HG02642 (cell line): ENCODE measurements around the gene TOM1L2.
"Not testable (repeated sequence)": the region's sequence is repeated elsewhere in the genome, so short reads cannot be mapped to it uniquely, and the experiment has no call there.

Source experiments
- ATAC-seq: cut with Tn5 transposase; IDR thresholded peaks from one replicate; pipeline ENCODE4 v1.9.1; 2021; ENCODE audit warnings: mild to moderate bottlenecking; ENCODE audit not compliant: unreplicated experiment, poor library complexity

TOM1L2 gene

GRCh38 chr17:17998934-17999333 is 26.7 kb upstream of the TOM1L2 start:
- no peak for ATAC-seq

- ATAC-seq = not testable (repeated sequence)
These were observed 23.7 kb upstream of the TOM1L2 start for GRCh38 chr17:17995887-17996286.

GRCh38 chr17:17994271-17995069 is 22.3 kb upstream of the TOM1L2 start:
- no peak for ATAC-seq

- no peak for ATAC-seq
These were observed 21.7 kb upstream of the TOM1L2 start for GRCh38 chr17:17993852-17994251.

- ATAC-seq = no peak
These were observed 21.2 kb upstream of the TOM1L2 start for GRCh38 chr17:17993366-17993765.

GRCh38 chr17:17990282-17990681 is 18.1 kb upstream of the TOM1L2 start:
- ATAC-seq = no peak

- no peak for ATAC-seq
These were observed 17.4 kb upstream of the TOM1L2 start for GRCh38 chr17:17989618-17990017.

- no peak for ATAC-seq
These were observed 16.9 kb upstream of the TOM1L2 start for GRCh38 chr17:17989081-17989480.

- ATAC-seq = no peak
These were observed 16.3 kb upstream of the TOM1L2 start for GRCh38 chr17:17988427-17988945.

- no peak for ATAC-seq
These were observed 15.7 kb upstream of the TOM1L2 start for GRCh38 chr17:17987901-17988300.

- no peak for ATAC-seq
These were observed 15.1 kb upstream of the TOM1L2 start for GRCh38 chr17:17987187-17987896.

GRCh38 chr17:17985555-17985954 is 13.4 kb upstream of the TOM1L2 start:
- ATAC-seq = no peak

GRCh38 chr17:17985153-17985552 is 13.0 kb upstream of the TOM1L2 start:
- no peak for ATAC-seq

GRCh38 chr17:17983776-17984175 is 11.6 kb upstream of the TOM1L2 start:
- ATAC-seq = no peak

GRCh38 chr17:17983376-17983775 is 11.2 kb upstream of the TOM1L2 start:
- ATAC-seq = no peak

GRCh38 chr17:17982801-17983200 is 10.6 kb upstream of the TOM1L2 start:
- no peak for ATAC-seq

- ATAC-seq = no peak
These were observed 9.1 kb upstream of the TOM1L2 start for GRCh38 chr17:17981330-17981729.

GRCh38 chr17:17979778-17980177 is 7.6 kb upstream of the TOM1L2 start:
- ATAC-seq = no peak

- no peak for ATAC-seq
These were observed 6.6 kb upstream of the TOM1L2 start for GRCh38 chr17:17978481-17979424.

GRCh38 chr17:17976931-17977570 is 4.9 kb upstream of the TOM1L2 start:
- ATAC-seq = no peak
